Keratinocyte (primary cell): Measurements from ENCODE around the gene MGAT5B. TPM values are rescaled to one million over a fixed set of nuclear protein-coding genes. Genes with fewer than 3 reads are reported as not detected.

ENCODE experiments used
- DNase-seq: peaks from one replicate; pipeline ENCODE4 v3.0.0-alpha.2; 2011; ENCODE audit warnings: low read depth, missing footprints, low spot score
- FAIRE-seq: peaks from 2 replicates; lab custom pipeline; 2011; peaks lifted over from hg19 to GRCh38; lab: Jason Lieb, UNC
- H2AFZ ChIP-seq: 2 replicates; pipeline ENCODE4 v1.6.0; 2012; ENCODE audit warnings: low read length, control low read depth, inconsistent platforms; ENCODE audit not compliant: control insufficient read depth
- H3K27ac ChIP-seq: 2 replicates; pipeline ENCODE4 v1.5.1; 2011; ENCODE audit warnings: low read length; ENCODE audit not compliant: control insufficient read depth, insufficient read depth
- H3K27me3 ChIP-seq: 3 replicates; pipeline ENCODE4 v1.6.0; 2011; ENCODE audit warnings: low read length; ENCODE audit not compliant: control insufficient read depth, insufficient read depth; ENCODE audit errors: extremely low read depth
- H3K36me3 ChIP-seq, 2 experiments: 2 replicates in 1 of 2; 3 replicates in 1 of 2; pipeline ENCODE4 v1.5.1; 2011; ENCODE audit warnings: low read length in 2 of 2, mild to moderate bottlenecking in 1 of 2; ENCODE audit not compliant: control insufficient read depth in 2 of 2, insufficient read depth in 2 of 2; ENCODE audit errors: extremely low read depth in 1 of 2
- H3K4me1 ChIP-seq: 3 replicates; pipeline ENCODE4 v1.5.1; 2011; ENCODE audit warnings: low read length; ENCODE audit not compliant: control insufficient read depth, insufficient read depth; ENCODE audit errors: extremely low read depth
- H3K4me2 ChIP-seq: 3 replicates; pipeline ENCODE4 v1.6.0; 2011; ENCODE audit warnings: low read depth, low read length; ENCODE audit not compliant: control insufficient read depth, insufficient read depth; ENCODE audit errors: extremely low read depth
- H3K4me3 ChIP-seq, 3 experiments: fragments of 200-600 bp in 1 of 3; sonication (generic) in 1 of 3; 2 replicates in 2 of 3; 3 replicates in 1 of 3; pipeline ENCODE4 v1.5.1; 2011 to 2016; ENCODE audit warnings: low read length in 3 of 3, mild to moderate bottlenecking in 3 of 3, control low read depth in 2 of 3, inconsistent platforms in 1 of 3, low read depth in 1 of 3, mixed read lengths in 1 of 3, mixed run types in 1 of 3, moderate library complexity in 1 of 3; ENCODE audit not compliant: control insufficient read depth in 2 of 3, insufficient read depth in 2 of 3; ENCODE audit errors: extremely low read depth in 1 of 3
- H3K79me2 ChIP-seq: 2 replicates; pipeline ENCODE4 v1.6.0; 2012; ENCODE audit warnings: low read length; ENCODE audit not compliant: control insufficient read depth, insufficient read depth
- H3K9ac ChIP-seq: 3 replicates; pipeline ENCODE4 v1.6.0; 2011; ENCODE audit warnings: low read length; ENCODE audit not compliant: control insufficient read depth, insufficient read depth; ENCODE audit errors: extremely low read depth
- H3K9me1 ChIP-seq: 3 replicates; pipeline ENCODE4 v1.6.0; 2011; ENCODE audit warnings: low read length; ENCODE audit not compliant: control insufficient read depth, insufficient read depth; ENCODE audit errors: extremely low read depth
- H3K9me3 ChIP-seq: 2 replicates; pipeline ENCODE4 v1.5.1; 2012; ENCODE audit warnings: low read depth, low read length; ENCODE audit not compliant: control insufficient read depth
- H4K20me1 ChIP-seq: 3 replicates; pipeline ENCODE4 v1.6.0; 2011; ENCODE audit warnings: low read length; ENCODE audit not compliant: control insufficient read depth, insufficient read depth; ENCODE audit errors: extremely low read depth
- CTCF ChIP-seq, 3 experiments: IDR thresholded peaks in 1 of 3; conservative IDR thresholded peaks in 1 of 3; optimal IDR thresholded peaks in 1 of 3; 2 replicates in 2 of 3; 3 replicates in 1 of 3; pipeline versions ENCODE3 to v1.5.1; 2011; ENCODE audit warnings: low read length in 3 of 3, mild to moderate bottlenecking in 3 of 3, moderate library complexity in 2 of 3, control low read depth in 1 of 3, inconsistent platforms in 1 of 3; ENCODE audit not compliant: insufficient read depth in 2 of 3; ENCODE audit errors: extremely low read depth in 1 of 3
- EZH2 ChIP-seq: IDR thresholded peaks from one replicate; pipeline ENCODE4 v1.6.1; 2012; ENCODE audit warnings: inconsistent platforms, mild to moderate bottlenecking, low read length, moderate library complexity
- dilution Hi-C: fragments of 300-500 bp; cut with MboI; formaldehyde crosslinking; loops from one replicate; pipeline ENCODE4 v1.7.0; 2020; ENCODE audit warnings: low sequenced_read_pairs; ENCODE audit not compliant: extremely low pct_ligation_motif_present
- polyA plus RNA-seq, 5 experiments: library from polyadenylated mRNA; depleted of rRNA in 3 of 5; stranded (reverse) in 3 of 5; stranded (forward) in 1 of 5; unstranded in 1 of 5; fragments of >200 nt; gene quantifications; 1 replicate in 1 of 5; 2 replicates in 3 of 5; 3 replicates in 1 of 5; pipeline versions ENCODE4 v1.2.1 to v1.2.3, GENCODE V29; 2011 to 2012; ENCODE audit warnings: missing spikeins in 2 of 5, low read depth in 1 of 5, low replicate concordance in 1 of 5

Gene MGAT5B
- polyA plus RNA-seq, 1 donor (not counting 4 experiments of a cell fraction or from before 2014, with no cell fraction given), result 0.29 TPM

- dilution Hi-C loops, result loop anchor here (25.0 kb wide), 1 partner anchor 100 kb away; no protein-coding TSS in a partner anchor
- no peak for TF ChIP-seq CTCF (optimal IDR thresholded peaks at IDR 0.05 in 1 of 3, IDR thresholded peaks at IDR 0.05 in 1 of 3, conservative IDR thresholded peaks at IDR 0.05 in 1 of 3; ENCODE audit: extremely low read depth in 1 of 3, insufficient read depth in 2 of 3, low read length in 3 of 3)
- no peak for TF ChIP-seq EZH2
- Histone ChIP-seq H3K9me1 (no peaks in the 10 kb centered on the region), H3K9me3 (no peaks in the 10 kb centered on the region), H2AFZ (no peak overlapping the region), H3K4me3 (no peak overlapping the region), H3K79me2 (no peaks in the 10 kb centered on the region), H3K27me3 (peaks cover 28% of the 10 kb centered on the region), H3K27ac (no peak overlapping the region), H3K36me3 (no peaks in the 10 kb centered on the region), H3K4me2 (no peak overlapping the region), H4K20me1 (no peaks in the 10 kb centered on the region), H3K9ac (no peak overlapping the region), H3K4me1 (no peaks in the 10 kb centered on the region)
- DNase-seq, result no peak
- FAIRE-seq, result no peak
Observed at GRCh38 chr17:76987486-76988093, 119.4 kb downstream of the MGAT5B start.

DNA sequence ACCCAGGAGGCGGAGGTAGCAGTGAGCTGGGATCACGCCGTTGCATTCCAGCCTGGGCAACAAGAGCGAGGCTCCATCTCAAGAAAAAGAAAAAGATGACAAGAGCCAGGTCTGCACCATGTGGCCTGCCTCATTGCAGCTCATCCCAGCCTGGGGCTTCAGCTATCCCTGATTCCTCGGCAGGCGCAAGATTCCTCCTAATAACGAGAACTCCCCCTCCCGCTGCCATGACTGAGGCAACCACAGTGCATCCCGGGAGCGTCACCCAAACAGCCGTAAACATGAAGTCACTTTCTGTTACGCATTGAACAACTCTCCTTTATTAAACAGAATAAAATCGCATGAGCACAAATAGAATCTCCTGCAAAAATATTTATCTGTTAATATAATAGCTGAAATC is 120.6 kb downstream of the MGAT5B start:
- Histone ChIP-seq H3K36me3 (no peaks in the 10 kb centered on the region), H4K20me1 (no peaks in the 10 kb centered on the region), H3K4me1 (no peaks in the 10 kb centered on the region), H2AFZ (no peak overlapping the region), H3K9me1 (no peaks in the 10 kb centered on the region), H3K4me2 (no peak overlapping the region), H3K27ac (no peak overlapping the region), H3K4me3 (no peak overlapping the region), H3K79me2 (no peaks in the 10 kb centered on the region), H3K9me3 (no peaks in the 10 kb centered on the region), H3K9ac (no peak overlapping the region), H3K27me3 (peaks cover 21% of the 10 kb centered on the region)
- TF ChIP-seq CTCF (optimal IDR thresholded peaks at IDR 0.05 in 1 of 3, IDR thresholded peaks at IDR 0.05 in 1 of 3, conservative IDR thresholded peaks at IDR 0.05 in 1 of 3; ENCODE audit: extremely low read depth in 1 of 3, insufficient read depth in 2 of 3, low read length in 3 of 3) (no peak), EZH2 (no peak)
- DNase-seq (no peak), FAIRE-seq (no peak)
- dilution Hi-C loops, result loop anchor here (25.0 kb wide), 1 partner anchor 101 kb away; no protein-coding TSS in a partner anchor
